Duodenal mucosa (tissue), 2 donors: ENCODE measurements around the gene COMMD4.

Experiments
- H3K27ac ChIP-seq: one replicate; pipeline ENCODE4 v1.7.0; 2013; ENCODE audit warnings: low read depth, low read length
- H3K27me3 ChIP-seq, 2 donors: one replicate each; pipeline ENCODE4 v1.7.0; 2013; ENCODE audit warnings: low read length in 2 of 2, control low read depth in 1 of 2; ENCODE audit not compliant: insufficient read depth in 2 of 2, control insufficient read depth in 1 of 2
- H3K36me3 ChIP-seq, 2 donors: one replicate each; pipeline ENCODE4 v1.7.0; 2013; ENCODE audit warnings: low read length in 2 of 2, control low read depth in 1 of 2; ENCODE audit not compliant: insufficient read depth in 2 of 2, control insufficient read depth in 1 of 2
- H3K4me1 ChIP-seq, 2 donors: one replicate each; pipeline ENCODE4 v1.7.0; 2013; ENCODE audit warnings: low read length in 2 of 2, control low read depth in 1 of 2; ENCODE audit not compliant: insufficient read depth in 2 of 2, control insufficient read depth in 1 of 2
- H3K4me3 ChIP-seq, 2 donors: one replicate each; pipeline ENCODE4 v1.7.0; 2013; ENCODE audit warnings: low read length in 2 of 2, low read depth in 1 of 2
- H3K9ac ChIP-seq, 2 donors: one replicate each; pipeline ENCODE4 v1.7.0; 2013; ENCODE audit warnings: low read length in 2 of 2, low read depth in 1 of 2
- H3K9me3 ChIP-seq, 2 donors: one replicate each; pipeline ENCODE4 v1.7.0; 2013; ENCODE audit warnings: low read length in 2 of 2, control low read depth in 1 of 2; ENCODE audit not compliant: control insufficient read depth in 1 of 2

Gene COMMD4

DNA sequence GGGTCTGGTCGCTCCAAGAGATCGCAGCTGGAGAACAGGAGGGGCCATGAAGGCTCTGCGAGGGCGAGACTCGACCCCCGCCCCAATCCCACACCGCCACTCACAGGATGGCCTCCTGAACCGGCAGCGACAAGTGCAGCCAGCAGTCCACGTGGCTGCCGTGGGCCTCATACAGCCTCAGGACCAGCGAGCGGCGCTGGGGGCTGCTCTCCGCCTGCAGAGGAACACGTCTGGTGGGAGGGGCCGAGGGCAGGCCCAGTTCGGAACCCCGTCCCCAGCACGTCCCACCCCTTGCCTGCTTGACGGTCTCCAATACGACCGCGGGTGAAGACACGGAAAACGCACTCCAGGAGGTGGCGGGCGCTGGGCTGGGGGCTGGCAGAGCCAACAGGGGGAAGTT lies 20.1 kb downstream of the COMMD4 start:
- H3K9ac ChIP-seq: no peak overlapping the region
- no peak overlapping the region for H3K27ac ChIP-seq
- no peaks in the 10 kb centered on the region for H3K9me3 ChIP-seq
- H3K4me1 ChIP-seq: no peaks in the 10 kb centered on the region
- no peaks in the 10 kb centered on the region for H3K27me3 ChIP-seq
- peaks cover 28 to 60% of the 10 kb centered on the region in 2 donors for H3K36me3 ChIP-seq
- H3K4me3 ChIP-seq: no peak overlapping the region

DNA sequence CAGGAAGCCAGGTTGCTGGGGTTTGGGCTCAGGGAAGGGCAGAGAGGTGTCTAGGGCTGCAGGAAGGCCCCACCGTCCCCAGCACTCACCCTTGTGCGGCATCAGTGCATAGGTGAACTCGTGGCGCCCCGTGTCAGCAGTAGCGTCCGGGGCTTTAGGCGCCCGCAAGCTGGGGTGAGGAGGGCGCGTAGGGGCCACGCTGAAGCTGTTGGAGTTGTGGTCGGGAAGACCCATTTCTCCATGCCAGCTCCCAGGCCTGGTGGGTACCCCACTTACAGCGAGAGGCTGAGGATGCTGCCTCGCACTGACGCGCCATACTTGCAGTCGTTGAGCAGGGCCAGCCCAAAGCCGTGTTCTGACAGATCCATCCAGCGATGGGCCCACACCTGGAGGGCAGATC lies 20.7 kb downstream of the COMMD4 start:
- no peak overlapping the region for H3K9ac ChIP-seq
- no peaks in the 10 kb centered on the region for H3K4me1 ChIP-seq
- no peaks in the 10 kb centered on the region for H3K9me3 ChIP-seq
- no peak overlapping the region for H3K27ac ChIP-seq
- no peaks in the 10 kb centered on the region for H3K27me3 ChIP-seq
- H3K4me3 ChIP-seq: no peak overlapping the region
- H3K36me3 ChIP-seq: peaks cover 28 to 65% of the 10 kb centered on the region in 2 donors

DNA sequence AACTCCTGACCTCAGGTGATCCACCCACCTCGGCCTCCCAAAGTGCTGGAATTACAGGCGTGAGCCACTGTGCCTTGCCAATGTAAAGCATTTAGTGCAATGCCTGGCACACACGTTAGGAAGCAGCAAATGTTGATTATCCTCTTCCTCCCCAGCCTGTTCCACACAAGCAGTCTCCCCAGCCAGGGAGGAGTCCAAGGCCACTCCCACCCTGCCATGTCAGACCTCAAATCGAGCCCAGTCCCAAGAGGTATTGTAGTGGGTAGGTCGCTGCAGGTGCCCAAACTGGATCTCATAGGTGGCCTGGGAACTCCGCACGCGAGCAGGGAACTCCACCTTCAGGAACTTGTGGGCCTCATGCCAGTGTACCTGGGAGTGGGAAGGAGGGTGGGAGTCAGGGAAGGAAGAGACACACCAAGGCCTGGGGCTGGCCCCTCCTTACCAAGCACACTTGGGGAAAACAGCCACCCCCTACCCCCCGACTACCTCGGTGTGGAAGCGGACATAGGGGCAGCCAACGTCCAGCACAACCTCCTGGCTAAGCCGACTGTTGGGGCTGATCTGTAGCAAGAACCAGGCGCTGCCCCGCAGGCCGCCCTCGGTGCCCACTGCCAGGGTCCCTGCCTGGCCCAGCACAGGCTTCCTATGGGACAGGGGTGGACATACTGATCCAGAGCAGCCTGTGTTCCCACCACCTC lies 22.3 kb downstream of the COMMD4 start:
- Histone ChIP-seq H3K27ac (no peak overlapping the region), H3K36me3 (peaks cover 31 to 81% of the 10 kb centered on the region in 2 donors), H3K4me1 (no peaks in the 10 kb centered on the region), H3K27me3 (no peaks in the 10 kb centered on the region), H3K4me3 (no peak overlapping the region), H3K9me3 (no peaks in the 10 kb centered on the region), H3K9ac (no peak overlapping the region)

DNA sequence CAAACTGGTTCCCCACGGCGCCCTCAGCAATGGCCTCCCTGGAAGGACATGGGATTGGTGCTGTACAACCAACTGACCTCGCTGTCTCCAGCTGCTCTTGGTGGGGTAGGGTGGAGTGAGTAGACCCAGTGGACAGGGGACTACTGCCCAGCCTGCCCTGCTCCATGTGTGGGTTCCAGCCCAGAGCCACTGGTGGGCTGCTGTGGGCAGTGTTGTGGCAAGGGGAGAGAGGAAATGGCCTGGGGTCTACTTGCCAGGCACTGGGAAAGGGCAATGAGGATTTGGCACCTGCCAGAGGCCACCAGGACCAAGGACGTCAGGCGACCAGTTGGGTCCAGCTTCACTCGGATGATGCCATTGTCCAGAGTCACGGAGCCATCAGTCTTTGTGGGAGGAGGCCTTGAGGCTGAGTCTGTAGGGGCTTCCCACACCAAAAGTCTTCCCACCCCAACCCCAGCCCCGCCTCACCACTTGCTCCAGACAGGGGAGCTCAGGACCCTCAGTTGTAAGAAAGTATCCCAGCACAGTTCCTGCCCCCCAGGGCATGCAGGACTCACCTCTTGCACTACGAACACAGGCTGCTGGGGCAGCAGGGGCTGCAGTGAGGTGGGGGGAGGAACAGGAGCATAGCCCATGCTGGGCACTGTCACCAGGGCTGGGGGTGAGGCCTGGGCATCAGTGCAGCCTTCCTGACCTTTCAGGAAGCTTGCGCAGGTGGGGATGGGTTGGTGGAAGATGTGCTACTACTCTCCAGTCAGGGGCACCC lies 23.1 kb downstream of the COMMD4 start:
- no peaks in the 10 kb centered on the region for H3K9me3 ChIP-seq
- H3K9ac ChIP-seq: no peak overlapping the region
- no peak overlapping the region for H3K4me3 ChIP-seq
- peaks cover 28 to 83% of the 10 kb centered on the region in 2 donors for H3K36me3 ChIP-seq
- no peaks in the 10 kb centered on the region for H3K27me3 ChIP-seq
- no peaks in the 10 kb centered on the region for H3K4me1 ChIP-seq
- no peak overlapping the region for H3K27ac ChIP-seq

DNA sequence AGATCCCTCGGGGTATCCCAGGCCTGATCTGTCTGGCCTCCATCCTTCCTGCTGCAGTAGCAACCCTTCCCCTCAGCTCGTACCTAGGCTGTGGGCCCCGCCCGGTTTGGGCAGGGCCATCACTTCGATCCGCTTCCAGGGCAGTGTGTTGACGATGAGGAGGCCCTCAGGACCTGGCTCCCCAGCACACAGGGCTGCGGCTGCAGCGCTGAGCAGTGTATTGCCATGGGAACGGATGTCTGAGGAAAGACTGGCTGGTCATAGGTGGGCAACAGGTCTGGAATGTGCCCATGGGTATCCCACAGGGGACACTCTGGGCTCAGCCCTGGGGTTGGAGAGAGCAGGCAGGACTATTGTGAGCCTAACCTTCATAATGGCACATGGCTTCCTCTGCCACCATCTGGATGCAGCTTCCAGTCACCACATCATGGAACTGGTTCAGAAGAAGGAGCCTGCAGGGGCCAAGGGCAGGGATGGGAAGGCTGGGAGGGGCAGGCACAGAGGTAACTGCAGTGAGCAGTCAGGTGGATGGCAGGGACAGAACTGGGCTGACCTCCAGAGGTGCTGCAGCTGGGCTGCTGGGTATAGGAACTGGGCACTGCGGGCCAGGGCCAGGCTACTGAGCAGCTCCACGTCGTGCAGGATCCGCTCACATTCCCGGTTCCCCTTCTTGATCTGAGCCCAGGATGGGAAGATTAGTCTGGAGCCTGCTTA lies 23.8 kb downstream of the COMMD4 start:
- Histone ChIP-seq H3K4me1 (no peaks in the 10 kb centered on the region), H3K9me3 (no peaks in the 10 kb centered on the region), H3K9ac (no peak overlapping the region), H3K4me3 (no peak overlapping the region), H3K36me3 (peaks cover 30 to 88% of the 10 kb centered on the region in 2 donors), H3K27me3 (no peaks in the 10 kb centered on the region), H3K27ac (no peak overlapping the region)

DNA sequence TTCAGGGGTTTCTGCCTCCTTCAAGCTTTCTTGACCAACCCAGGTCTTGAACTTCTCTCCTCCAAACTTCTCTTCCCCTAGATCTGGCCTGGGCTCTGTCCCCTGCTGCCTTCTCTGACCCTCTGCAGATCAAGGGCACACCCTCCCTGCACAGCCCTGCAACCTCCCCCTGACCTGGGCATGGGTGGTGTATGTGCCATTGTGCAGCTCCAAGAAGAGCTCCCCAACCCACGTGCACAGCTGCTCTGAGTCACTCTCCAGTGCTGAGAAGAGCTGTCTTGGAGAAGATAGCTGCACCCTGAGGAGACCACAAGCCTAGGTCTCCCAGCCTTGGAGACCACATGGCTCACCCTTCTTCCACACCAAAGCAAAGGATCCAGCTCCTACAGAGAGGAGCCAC lies 24.5 kb downstream of the COMMD4 start:
- H3K4me1 ChIP-seq: no peaks in the 10 kb centered on the region
- no peak overlapping the region for H3K9ac ChIP-seq
- H3K9me3 ChIP-seq: no peaks in the 10 kb centered on the region
- H3K27me3 ChIP-seq: no peaks in the 10 kb centered on the region
- peaks cover 32 to 88% of the 10 kb centered on the region in 2 donors for H3K36me3 ChIP-seq
- no peak overlapping the region for H3K4me3 ChIP-seq
- no peak overlapping the region for H3K27ac ChIP-seq

DNA sequence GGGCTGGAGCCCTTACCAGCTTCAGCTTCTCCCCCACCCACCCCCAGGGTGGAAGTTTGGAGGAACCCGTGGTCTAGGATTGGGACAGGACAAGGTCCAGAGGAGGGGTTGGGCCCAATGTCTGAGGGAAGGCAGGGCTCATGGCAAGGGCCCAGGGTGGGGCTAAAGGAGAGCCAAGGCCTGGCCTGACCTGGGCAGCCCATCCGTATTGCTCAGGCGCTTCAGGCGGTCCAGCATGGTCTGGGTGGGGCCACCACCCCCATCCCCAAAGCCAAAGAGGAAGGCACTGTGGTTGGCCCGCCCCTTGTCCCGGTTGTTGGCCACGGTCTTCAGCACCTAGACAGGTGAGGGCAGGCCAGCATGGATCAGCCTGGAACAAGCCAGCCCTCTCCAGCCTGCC lies 25.0 kb downstream of the COMMD4 start:
- H3K4me3 ChIP-seq: no peak overlapping the region
- H3K27ac ChIP-seq: no peak overlapping the region
- H3K9ac ChIP-seq: no peak overlapping the region
- H3K27me3 ChIP-seq: no peaks in the 10 kb centered on the region
- peaks cover 32 to 88% of the 10 kb centered on the region in 2 donors for H3K36me3 ChIP-seq
- no peaks in the 10 kb centered on the region for H3K4me1 ChIP-seq
- no peaks in the 10 kb centered on the region for H3K9me3 ChIP-seq

DNA sequence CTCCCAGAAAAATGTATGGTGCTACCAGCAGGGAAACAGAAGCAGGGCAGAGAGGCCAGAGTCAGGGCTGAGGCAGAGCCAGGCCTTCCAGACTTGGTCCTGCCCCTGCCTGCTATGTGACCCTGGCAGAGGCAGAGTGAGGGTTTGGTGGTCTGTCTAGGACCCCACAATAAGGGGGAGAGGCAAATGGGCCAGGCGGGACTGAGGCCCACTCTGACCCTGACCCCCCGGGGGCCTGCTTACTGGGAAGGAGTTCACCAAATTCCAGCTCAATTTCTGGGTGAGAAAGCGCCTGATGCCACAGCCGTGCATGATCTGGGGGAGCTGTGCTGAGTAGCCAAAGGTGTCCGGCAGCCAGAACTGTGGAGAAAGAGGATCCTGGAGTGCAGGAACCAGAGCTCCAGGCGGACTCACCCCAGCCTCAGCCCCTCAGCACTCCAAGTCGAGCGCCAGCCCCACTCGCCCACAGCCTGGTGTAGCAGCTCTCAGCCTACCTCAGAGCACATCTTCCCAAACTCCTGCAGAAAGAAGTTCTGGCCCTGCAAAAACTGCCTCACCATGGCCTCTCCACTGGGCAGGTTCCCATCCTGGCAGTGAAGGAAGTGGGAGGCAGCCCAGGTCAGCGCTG lies 25.6 kb downstream of the COMMD4 start:
- no peak overlapping the region for H3K27ac ChIP-seq
- H3K4me1 ChIP-seq: no peaks in the 10 kb centered on the region
- H3K9ac ChIP-seq: no peak overlapping the region
- no peaks in the 10 kb centered on the region for H3K27me3 ChIP-seq
- H3K9me3 ChIP-seq: no peaks in the 10 kb centered on the region
- H3K4me3 ChIP-seq: no peak overlapping the region
- peaks cover 34 to 88% of the 10 kb centered on the region in 2 donors for H3K36me3 ChIP-seq

DNA sequence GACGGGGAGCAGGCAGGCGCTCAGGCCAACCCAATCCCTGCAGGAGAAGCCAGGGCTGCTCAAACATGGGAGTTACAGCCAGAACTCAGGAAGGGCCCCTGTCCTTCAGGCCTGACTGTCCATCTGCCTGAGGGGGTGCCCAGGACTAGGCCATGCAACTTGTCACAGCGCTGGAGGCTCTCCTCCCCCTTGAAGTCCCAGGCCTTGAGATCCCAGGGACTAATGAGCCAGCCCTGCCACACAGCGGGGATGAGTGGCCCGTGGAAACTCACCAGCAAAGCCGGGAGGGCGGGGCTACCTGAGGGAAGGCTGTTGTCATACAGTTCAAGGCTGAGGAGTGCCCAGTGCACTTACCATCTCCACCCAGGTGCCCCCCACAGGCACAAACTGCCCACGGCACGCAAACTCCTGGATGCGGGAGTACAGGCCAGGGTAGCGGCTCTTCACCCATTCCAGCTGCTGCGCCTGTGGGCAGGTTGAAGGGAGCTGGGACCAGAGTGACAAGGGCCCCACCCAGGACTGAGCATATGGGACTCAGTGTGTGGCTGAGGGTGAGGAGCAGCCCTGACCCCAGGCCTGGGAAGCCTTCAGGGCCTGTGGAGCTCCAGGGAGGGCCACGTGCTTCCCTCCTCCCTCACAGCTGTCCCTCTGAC lies 26.3 kb downstream of the COMMD4 start:
- no peak overlapping the region for H3K27ac ChIP-seq
- H3K36me3 ChIP-seq: peaks cover 36 to 88% of the 10 kb centered on the region in 2 donors
- H3K27me3 ChIP-seq: no peaks in the 10 kb centered on the region
- no peak overlapping the region for H3K9ac ChIP-seq
- H3K9me3 ChIP-seq: no peaks in the 10 kb centered on the region
- peaks cover 0 to under 1% of the 10 kb centered on the region in 2 donors for H3K4me1 ChIP-seq
- H3K4me3 ChIP-seq: no peak overlapping the region
